NCI-H69 (cell line): ENCODE results near the gene ZCCHC17.

Experiments used
- DNase-seq: peaks from one replicate; lab custom pipeline; 2025; lab: John Stamatoyannopoulos, UW

The ZCCHC17 gene

DNA sequence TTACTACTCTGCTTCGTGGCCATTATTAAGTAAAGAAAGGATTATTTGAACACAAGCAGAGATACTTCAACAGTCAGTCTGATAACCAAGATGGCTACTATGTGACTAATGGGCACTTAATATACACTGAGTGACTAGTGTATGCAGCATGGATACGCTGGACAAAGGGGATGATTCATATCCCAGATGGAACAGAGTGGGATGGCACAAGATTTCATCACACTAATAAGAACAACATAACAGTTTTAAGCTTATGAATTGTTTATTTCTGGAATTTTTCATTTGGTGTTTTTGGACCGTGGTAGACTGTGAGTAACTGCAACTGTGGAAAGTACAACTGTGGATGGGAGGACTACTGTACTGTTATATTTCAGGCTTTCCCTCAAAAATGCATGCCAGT lies 9.4 kb downstream of the ZCCHC17 start:
- no peak for DNase-seq

- DNase-seq, result no peak
These were observed 11.2 kb downstream of the ZCCHC17 start for GRCh38 chr1:31308036-31308435.

- no peak for DNase-seq
These were observed 13.4 kb downstream of the ZCCHC17 start for GRCh38 chr1:31310198-31310597.

- DNase-seq, result no peak
These were observed 19.1 kb downstream of the ZCCHC17 start for GRCh38 chr1:31315902-31316301.

GRCh38 chr1:31318146-31318545 lies 21.3 kb downstream of the ZCCHC17 start:
- no peak for DNase-seq

GRCh38 chr1:31324093-31324492 lies 27.3 kb downstream of the ZCCHC17 start:
- DNase-seq, result no peak

DNA sequence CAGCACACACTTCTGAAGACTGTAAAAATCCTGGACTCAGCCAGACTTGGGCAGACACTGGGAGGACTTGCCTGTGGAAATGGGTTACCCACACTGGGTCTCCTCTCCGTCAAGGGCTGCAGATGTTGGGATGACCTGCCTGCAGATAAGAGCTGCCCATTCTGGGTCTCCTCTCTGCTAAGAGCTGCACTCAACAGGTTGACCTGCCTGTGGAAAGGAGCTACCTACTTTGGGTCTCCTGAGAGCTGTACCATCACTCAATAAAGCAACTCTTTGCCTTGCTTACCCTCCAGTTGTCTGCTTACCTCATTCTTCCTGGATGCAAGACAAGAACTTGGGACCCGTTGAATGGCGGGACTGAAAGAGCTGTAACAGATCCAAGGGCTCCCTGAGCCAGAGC lies 28.2 kb downstream of the ZCCHC17 start:
- no peak for DNase-seq

GRCh38 chr1:31326461-31326860 lies 29.6 kb downstream of the ZCCHC17 start:
- DNase-seq, result peak; percentile 57

- DNase-seq, result no peak
These were observed 30.5 kb downstream of the ZCCHC17 start for GRCh38 chr1:31327381-31327780.

DNA sequence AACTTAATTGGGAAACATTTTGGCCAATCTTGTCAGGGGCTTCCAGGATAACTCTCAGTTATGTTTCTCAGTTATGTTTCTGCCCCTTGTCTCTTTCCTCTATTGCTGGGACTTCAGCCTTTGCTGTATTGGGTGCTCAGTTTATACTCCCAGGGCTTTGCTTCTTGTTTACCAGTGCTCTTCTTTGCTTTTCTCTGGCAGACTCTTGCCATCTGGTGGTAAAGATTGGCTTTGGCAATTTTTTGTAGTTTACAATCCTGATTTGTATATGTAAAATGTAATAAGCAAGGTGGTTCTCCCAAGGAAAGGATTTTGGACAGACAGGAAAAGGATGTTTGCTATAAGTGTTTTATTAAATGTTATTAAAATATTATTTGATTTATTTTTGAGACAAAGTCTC lies 38.2 kb downstream of the ZCCHC17 start:
- peak; percentile 58 for DNase-seq

GRCh38 chr1:31336687-31337467 lies 40.0 kb downstream of the ZCCHC17 start:
- DNase-seq, result no peak

- DNase-seq, result no peak
These were observed 47.7 kb downstream of the ZCCHC17 start for GRCh38 chr1:31344503-31344902.

GRCh38 chr1:31345635-31346034 lies 48.8 kb downstream of the ZCCHC17 start:
- no peak for DNase-seq

- no peak for DNase-seq
These were observed 50.0 kb downstream of the ZCCHC17 start for GRCh38 chr1:31346785-31347184.

GRCh38 chr1:31348449-31348848 lies 51.6 kb downstream of the ZCCHC17 start:
- DNase-seq, result no peak

DNA sequence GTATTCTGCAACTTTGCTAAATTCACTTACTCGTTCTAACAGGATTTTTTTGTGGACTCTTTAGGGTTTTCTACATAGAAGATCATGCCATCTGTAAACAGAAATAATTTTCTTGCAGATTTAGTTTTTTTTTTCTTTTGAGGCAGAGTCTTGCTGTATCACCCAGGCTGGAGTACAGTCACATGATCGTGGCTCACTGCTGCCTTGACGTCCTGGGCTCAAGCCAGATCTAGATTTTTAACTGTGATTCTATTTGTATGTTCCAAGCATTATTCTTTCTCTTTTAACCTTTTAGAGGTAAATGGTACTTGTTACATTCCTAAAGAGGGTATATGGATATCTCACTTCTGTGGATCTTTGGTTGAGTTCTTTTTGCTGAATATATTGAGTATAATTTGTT lies 57.5 kb downstream of the ZCCHC17 start:
- no peak for DNase-seq

DNA sequence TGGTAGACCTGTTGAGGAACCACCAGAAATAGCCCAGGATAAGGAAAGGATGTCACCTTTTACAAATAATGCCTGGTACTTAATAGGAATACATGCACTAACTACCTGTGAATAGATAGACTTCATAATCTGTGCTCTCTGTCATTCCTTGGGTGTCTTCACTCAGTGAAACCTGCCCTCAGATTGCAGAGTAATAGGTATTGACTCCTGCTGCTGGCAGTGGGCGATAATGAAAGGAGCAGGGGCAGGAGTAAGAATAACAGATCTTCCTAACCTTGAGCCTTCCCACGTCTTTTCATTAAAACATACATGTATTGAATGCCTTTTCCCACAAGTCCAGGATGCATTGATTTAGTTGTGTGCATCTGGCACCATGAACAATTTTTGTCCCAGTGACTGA lies 59.6 kb downstream of the ZCCHC17 start:
- no peak for DNase-seq

DNA sequence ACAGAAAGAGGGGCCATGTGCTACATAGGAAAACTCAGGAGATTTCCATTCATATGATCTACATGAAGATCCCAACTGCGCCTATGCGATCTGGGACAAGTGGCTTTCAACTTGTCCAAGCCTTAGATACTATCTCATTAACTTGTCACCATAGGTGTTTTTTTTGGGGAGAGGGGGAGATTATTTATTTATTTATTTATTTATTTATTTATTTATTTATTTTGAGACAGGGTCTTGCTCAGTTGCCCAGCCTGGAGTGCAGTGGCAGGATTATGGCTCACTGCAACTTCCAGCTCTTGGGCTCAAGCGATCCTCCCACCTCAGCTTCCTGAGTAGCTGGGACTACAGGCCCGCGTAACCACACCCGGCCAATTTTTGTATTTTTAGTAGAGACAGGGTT lies 64.8 kb downstream of the ZCCHC17 start:
- DNase-seq, result no peak

DNA sequence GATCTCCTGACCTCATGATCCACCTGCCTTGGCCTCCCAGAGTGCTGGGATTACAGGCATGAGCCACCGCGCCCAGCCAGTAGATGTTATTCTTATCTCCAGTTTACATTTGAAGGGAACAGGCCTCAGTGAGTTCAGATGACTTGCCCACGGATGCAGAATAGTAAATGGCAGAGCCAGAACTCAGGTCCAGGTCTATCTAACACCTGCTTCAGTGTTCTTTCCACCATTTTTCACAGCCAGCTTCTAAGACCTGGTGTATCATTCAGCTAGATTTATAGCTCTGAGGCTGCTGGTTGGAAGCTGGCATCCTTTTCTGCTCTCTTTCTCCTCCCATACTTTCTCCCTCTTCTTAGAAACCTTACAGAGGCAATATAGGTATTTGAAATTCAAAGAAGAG lies 65.2 kb downstream of the ZCCHC17 start:
- no peak for DNase-seq

DNA sequence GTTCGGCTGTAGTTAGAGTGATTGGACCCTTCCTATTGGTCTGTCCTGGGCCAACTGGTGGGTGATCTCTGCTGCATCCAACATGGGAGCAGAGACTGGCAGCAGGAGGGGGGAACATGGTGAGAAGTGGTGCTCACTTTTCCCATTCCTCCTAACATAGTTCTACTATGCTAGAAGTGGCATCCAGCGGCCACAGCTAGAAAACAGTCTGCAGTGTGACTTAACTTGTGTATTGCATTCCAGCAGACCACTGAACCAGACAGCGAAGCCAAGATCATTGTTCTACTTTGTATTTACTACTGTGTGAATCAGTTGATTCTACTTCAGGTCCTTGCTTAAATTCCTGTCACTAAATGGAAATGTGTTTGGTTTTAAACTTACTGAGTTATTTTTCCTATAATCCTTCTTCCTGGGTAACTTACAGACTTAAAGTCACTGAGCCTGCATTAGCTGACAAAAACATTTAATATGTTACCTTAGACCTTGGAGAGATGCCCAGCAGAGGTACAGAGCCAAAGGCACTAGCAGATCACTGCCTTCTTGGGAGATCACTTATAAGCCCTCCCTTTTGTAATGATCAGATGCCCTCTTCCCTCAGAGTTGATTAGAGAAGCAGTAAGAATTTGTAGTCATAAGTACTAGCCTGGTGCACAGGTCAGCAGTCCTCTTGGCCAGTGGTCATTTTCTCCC lies 67.9 kb downstream of the ZCCHC17 start:
- no peak for DNase-seq

DNA sequence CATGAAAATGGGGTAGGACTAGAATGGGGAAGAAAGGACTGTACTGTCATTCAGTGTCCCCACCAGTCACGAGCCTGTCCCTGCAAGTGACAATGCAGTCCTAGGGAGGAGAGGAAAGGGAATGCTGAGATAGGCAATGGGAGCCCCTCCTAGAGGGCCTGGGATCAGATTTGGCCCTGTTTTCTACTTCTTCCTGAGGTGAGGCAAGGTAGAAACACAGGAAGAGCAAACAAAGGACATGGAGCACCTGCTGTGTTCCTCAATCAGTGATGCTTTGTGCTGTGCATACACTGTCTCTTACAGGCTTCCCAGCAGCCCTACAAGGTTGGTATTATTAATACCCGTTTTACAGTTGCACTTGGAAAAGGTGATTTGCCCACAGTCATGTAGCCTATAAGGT lies 70.0 kb downstream of the ZCCHC17 start:
- peak; percentile 70 for DNase-seq

GRCh38 chr1:31368611-31369107 lies 71.8 kb downstream of the ZCCHC17 start:
- DNase-seq, result no peak

GRCh38 chr1:31370021-31370420 lies 73.2 kb downstream of the ZCCHC17 start:
- DNase-seq, result no peak

- DNase-seq, result no peak
These were observed 73.7 kb downstream of the ZCCHC17 start for GRCh38 chr1:31370565-31370964.
